ACC112 (cell line): Measurements from ENCODE around the gene LRRC70.
"Not testable (repeated sequence)": the region's sequence is repeated elsewhere in the genome, so short reads cannot be mapped to it uniquely, and the experiment has no call there.

Source experiments
- H2AFZ ChIP-seq: fragments of 200-600 bp; sonication (generic); one replicate; pipeline ENCODE4 v1.6.0; 2017; ENCODE audit warnings: antibody characterized with exemption, low read length; ENCODE audit not compliant: unreplicated experiment
- H3K27ac ChIP-seq: fragments of 200-600 bp; sonication (generic); 2 replicates; pipeline ENCODE4 v1.5.1; 2014; ENCODE audit warnings: low read depth, mild to moderate bottlenecking, antibody characterized with exemption, low read length, moderate library complexity
- H3K27me3 ChIP-seq: fragments of 200-600 bp; sonication (generic); 2 replicates; pipeline ENCODE4 v1.6.1; 2014; ENCODE audit warnings: mild to moderate bottlenecking, antibody characterized with exemption, low read length, moderate library complexity, mixed read lengths; ENCODE audit not compliant: insufficient read depth
- H3K36me3 ChIP-seq: fragments of 200-600 bp; sonication (generic); 2 replicates; pipeline ENCODE4 v1.6.1; 2016; ENCODE audit warnings: mild to moderate bottlenecking, antibody characterized with exemption, low read length, moderate library complexity, mixed read lengths; ENCODE audit not compliant: insufficient read depth
- H3K4me1 ChIP-seq: fragments of 200-600 bp; sonication (generic); one replicate; pipeline ENCODE4 v1.6.1; 2016; ENCODE audit warnings: low read length, mixed read lengths; ENCODE audit not compliant: insufficient read depth, unreplicated experiment, control insufficient read depth
- H3K4me3 ChIP-seq: fragments of 200-600 bp; sonication (generic); 2 replicates; pipeline ENCODE4 v1.5.1; 2014; ENCODE audit warnings: mild to moderate bottlenecking, low read depth, low read length
- H3K79me2 ChIP-seq: fragments of 200-600 bp; sonication (generic); one replicate; pipeline ENCODE4 v1.6.0; 2016; ENCODE audit warnings: low read length; ENCODE audit not compliant: control insufficient read depth, unreplicated experiment, insufficient read depth

LRRC70 gene

DNA sequence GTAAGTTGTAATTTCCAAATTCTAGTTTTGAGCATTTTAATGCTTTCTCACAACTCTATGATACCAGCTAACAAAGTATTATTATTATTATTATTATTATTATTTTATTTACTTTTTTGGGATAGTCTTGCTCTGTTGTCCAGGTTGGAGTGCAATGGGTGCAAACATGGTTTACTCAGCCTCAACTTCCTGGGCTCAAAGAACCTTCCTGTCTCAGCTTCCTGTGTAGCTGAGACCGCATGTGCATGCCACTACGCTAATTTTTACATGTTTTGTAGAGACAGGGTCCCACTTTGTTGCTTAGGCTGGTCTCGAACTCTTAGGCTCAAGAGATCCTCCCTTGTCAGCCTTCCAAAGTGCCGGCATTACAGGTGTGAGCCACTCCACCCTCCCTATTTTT is 27.0 kb downstream of the LRRC70 start:
- no peaks in the 10 kb centered on the region for H3K79me2 ChIP-seq
- no peaks in the 10 kb centered on the region for H3K27me3 ChIP-seq
- H3K4me3 ChIP-seq = no peak overlapping the region
- no peak overlapping the region for H2AFZ ChIP-seq
- H3K4me1 ChIP-seq = no peaks in the 10 kb centered on the region
- H3K27ac ChIP-seq = no peak overlapping the region
- H3K36me3 ChIP-seq = no peaks in the 10 kb centered on the region; the same call in 1 of the 2 replicates

DNA sequence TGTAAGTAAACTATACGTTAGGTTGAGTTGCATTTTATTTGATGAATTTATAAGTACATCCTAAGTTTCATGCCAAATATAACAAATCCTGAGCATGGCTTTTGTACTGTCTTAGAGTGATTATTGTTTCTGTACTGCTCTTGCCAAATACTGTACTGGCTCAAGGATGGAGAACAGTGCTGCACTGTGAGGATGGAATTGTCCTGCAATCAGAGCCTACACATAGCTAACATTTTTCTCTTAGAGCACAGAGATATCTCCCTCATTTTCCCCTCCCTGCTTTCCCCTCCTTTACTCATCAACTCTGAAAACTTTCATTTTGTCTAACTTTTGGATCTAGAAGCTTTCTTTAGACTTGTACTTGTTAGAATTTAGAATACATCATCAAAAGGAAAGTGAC is 28.3 kb downstream of the LRRC70 start:
- Histone ChIP-seq H3K36me3 (no peaks in the 10 kb centered on the region; the same call in 1 of the 2 replicates), H3K4me1 (no peaks in the 10 kb centered on the region), H3K27ac (no peak overlapping the region), H3K27me3 (no peaks in the 10 kb centered on the region), H3K4me3 (no peak overlapping the region), H2AFZ (no peak overlapping the region), H3K79me2 (no peaks in the 10 kb centered on the region)

DNA sequence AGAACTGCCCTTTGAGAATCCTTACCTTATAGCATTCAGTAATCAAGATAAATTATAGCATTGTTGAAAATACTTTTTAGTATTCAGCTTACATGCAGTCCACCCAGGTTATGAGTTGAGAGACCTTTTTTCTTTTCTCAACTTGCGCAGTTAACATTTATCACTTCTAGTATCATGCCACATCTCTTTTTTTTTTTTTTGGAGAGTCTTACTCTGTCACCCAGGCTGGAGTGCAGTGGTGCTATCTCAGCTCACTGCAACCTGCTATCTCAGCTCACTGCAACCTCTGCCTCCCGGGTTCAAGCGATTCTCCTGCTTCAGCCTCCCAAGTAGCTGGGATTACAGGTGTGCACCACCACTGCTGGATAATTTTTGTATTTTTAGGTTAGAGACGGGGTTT is 29.0 kb downstream of the LRRC70 start:
- Histone ChIP-seq H2AFZ (no peak overlapping the region), H3K4me1 (no peaks in the 10 kb centered on the region), H3K4me3 (no peak overlapping the region), H3K27me3 (no peaks in the 10 kb centered on the region), H3K27ac (no peak overlapping the region), H3K79me2 (no peaks in the 10 kb centered on the region), H3K36me3 (no peaks in the 10 kb centered on the region; the same call in 1 of the 2 replicates)

DNA sequence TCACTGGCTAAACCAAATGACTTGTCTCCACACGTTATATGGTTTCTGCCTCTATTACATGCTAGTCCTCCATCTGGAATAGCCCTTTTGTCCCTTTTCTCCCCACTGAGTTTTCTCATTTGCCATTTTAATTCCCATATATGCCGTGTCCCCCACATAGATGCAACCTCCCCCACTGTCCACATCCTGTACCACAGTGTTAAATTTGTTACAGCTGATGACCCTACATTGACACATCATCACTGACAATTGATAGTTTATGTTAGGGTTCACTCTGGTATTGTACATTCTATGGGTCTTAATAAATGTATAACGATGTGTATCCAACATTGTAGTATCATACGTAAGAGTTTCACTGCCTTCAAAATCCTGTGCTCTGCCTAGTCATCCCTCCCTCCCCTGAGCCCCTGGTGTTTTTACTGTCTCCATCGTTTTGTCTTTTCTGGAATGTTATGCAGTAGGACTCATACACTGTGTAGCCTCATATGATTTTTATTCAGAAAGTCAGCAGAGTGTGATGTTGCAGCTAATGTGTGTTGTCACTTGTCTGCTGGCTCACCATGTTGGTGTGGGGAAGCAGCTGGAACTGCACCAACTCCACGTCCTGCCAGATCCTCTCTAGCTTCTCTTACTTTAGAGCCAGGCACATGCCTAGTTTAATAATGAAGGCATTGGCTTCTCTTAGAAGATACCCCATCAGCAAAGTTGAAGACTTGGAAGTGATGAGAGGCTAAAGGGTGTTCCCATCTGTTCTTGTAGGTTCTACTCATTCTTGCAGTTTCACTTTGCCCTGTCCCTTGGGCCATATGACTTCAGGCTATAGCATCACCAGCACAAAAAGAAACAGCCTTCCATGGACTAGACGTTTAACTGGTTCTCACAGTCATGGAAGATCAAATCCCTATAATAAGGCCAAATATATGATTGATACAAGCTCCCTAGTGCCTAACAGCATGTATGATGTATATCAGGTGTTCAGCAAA is 30.2 kb downstream of the LRRC70 start:
- Histone ChIP-seq H3K27me3 (no peaks in the 10 kb centered on the region), H3K27ac (no peak overlapping the region), H3K79me2 (no peaks in the 10 kb centered on the region), H3K4me1 (no peaks in the 10 kb centered on the region), H3K36me3 (no peaks in the 10 kb centered on the region; the same call in 1 of the 2 replicates), H2AFZ (no peak overlapping the region), H3K4me3 (no peak overlapping the region)

DNA sequence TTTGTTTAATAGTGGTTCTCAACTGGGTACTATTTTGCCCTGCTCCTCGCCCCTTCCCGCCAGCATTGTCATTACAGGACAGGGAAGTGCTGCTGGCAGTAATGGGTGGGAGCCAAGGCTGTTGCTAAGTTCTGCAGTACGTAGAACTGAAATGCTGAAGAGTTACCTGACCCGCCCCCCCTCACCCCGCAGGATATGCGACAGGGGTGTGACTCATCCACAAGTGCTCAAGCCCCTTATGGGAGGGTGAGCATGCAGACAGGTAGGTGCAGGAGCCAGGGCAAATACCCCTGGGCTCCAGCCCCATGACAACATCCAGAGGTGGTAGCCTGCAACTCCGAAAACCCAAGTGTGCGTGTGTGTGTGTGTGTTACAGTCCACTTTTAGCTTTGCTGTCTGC is 35.7 kb downstream of the LRRC70 start:
- H3K79me2 ChIP-seq = no peaks in the 10 kb centered on the region
- no peaks in the 10 kb centered on the region for H3K27me3 ChIP-seq
- H3K36me3 ChIP-seq = no peaks in the 10 kb centered on the region; the same call in 1 of the 2 replicates

DNA sequence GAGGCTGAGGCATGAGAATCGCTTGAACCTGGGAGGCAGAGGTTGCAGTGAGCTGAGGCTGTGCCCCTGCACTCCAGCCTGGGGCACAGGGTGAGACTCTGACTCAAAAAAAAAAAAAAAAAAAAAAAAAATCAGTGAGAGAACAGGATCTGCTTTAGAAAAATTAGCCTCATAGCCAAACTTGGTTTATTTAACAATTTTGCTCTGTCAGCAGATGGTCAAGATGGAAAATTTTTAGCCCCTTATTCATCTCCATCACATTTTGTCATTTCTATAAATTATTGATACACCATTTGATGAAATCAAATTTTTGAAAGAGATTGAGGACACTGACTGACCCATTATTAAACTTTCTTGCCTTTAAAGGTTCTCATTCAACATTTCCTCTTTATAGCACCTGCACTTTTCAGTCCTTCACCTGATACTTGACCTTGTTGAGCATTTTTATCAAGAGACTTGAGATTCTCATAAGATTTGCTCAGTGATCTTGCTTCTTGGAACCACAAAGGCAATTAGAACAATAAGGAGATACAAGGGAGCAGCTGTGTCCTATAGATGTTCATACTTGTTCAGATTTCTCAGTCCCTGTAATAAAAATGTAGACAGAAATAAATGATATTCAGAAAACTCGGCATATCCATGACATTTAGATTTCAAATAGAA is 38.1 kb downstream of the LRRC70 start:
- Histone ChIP-seq H2AFZ (no peak overlapping the region), H3K4me3 (no peak overlapping the region)

More for the DNA sequence above, 35.7 kb downstream of the LRRC70 start:
- no peaks in the 10 kb centered on the region for H3K4me1 ChIP-seq
- H3K27ac ChIP-seq = no peak overlapping the region
- H3K4me3 ChIP-seq = no peak overlapping the region
- H2AFZ ChIP-seq = no peak overlapping the region

DNA sequence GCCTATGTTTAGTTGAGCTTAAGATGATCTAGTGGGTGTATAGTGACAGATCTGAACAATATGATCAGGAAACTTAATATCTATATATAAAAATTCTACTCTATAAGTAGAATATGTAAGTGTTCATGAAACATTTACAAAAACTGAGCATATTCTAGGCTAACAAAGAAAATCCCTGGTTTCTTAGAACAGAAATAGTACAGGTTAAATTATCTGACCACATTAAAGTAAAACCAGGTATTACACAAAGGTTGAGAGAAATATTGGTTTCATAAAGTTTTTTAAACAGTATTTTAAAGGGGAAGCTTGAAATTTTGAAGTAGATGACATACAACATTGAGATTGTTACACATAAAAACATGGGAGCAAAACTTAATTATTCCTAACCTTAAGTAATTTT is 39.3 kb downstream of the LRRC70 start:
- H3K79me2 ChIP-seq = no peaks in the 10 kb centered on the region
- H3K4me3 ChIP-seq = no peak overlapping the region
- H3K27ac ChIP-seq = no peak overlapping the region
- H2AFZ ChIP-seq = no peak overlapping the region
- H3K36me3 ChIP-seq = no peaks in the 10 kb centered on the region
- no peaks in the 10 kb centered on the region for H3K4me1 ChIP-seq
- H3K27me3 ChIP-seq = no peaks in the 10 kb centered on the region

More for the DNA sequence above, 38.1 kb downstream of the LRRC70 start:
- H3K27me3 ChIP-seq = no peaks in the 10 kb centered on the region
- no peaks in the 10 kb centered on the region for H3K4me1 ChIP-seq
- H3K79me2 ChIP-seq = no peaks in the 10 kb centered on the region
- no peaks in the 10 kb centered on the region for H3K36me3 ChIP-seq
- no peak overlapping the region for H3K27ac ChIP-seq

DNA sequence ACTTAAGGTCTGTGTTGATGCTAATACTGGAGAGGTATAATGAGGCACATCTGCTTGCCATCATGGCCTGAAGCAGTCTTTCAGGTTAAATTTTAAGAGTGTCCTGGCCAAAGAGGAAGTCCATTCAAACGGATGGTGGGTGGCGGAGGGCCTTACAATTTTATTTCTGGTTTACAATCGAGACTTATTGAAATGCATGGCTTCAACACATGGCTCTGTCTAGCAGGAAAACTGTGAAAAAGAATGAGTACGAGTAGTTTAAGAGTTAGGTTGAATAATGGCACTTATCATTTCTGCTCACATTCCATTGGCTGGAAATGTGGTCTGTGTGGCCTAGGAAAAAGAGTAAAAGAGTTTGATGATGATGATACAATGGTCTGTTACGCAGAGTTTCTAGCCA is 42.1 kb downstream of the LRRC70 start:
- Histone ChIP-seq H3K27ac (no peak overlapping the region), H3K4me3 (no peak overlapping the region), H2AFZ (no peak overlapping the region), H3K4me1 (no peaks in the 10 kb centered on the region), H3K36me3 (no peaks in the 10 kb centered on the region), H3K79me2 (no peaks in the 10 kb centered on the region), H3K27me3 (no peaks in the 10 kb centered on the region)

DNA sequence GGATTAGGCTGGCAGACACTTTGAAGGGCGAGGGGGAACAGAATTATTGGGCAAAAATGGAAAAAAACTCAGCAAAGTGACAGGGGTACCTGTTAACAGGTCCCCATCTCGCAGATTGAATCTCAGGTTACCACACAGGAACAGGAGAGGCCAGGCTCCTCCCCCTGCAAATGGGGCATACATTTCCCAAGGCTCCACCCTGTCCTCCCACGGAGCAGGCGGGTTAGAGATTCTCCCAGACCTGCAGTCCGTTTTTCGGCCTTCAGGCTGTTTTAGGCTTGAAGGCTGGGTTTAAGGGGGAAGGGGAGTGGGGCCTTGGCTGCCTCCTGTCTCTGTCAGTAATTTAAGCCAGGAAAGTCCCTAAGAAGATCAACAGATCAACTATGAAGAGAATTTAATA is 42.7 kb downstream of the LRRC70 start:
- no peaks in the 10 kb centered on the region for H3K79me2 ChIP-seq
- H3K4me3 ChIP-seq = no peak overlapping the region
- no peak overlapping the region for H2AFZ ChIP-seq
- no peak overlapping the region for H3K27ac ChIP-seq
- no peaks in the 10 kb centered on the region for H3K27me3 ChIP-seq
- no peaks in the 10 kb centered on the region for H3K4me1 ChIP-seq
- no peaks in the 10 kb centered on the region for H3K36me3 ChIP-seq

DNA sequence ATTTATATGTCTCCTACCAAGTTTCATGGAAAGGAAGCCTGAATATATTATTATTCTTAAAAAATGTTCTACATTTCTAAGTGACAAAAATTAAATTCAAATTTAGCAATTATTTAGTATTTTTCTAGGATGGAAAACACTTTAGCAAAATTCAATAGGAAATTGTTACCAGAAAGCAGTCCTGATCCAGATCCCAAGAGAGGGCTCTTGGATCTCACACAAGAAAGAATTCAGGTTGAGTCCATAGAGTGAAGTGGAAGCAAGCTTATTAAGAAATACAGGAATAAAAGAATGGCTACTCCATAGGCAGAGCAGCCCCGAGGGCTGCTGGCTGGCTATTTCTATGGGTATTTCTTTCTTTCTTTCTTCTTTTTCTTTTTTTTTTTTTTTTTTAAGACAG is 44.7 kb downstream of the LRRC70 start:
- H3K36me3 ChIP-seq = no peaks in the 10 kb centered on the region
- no peaks in the 10 kb centered on the region for H3K79me2 ChIP-seq
- no peaks in the 10 kb centered on the region for H3K4me1 ChIP-seq
- no peak overlapping the region for H3K4me3 ChIP-seq
- H3K27me3 ChIP-seq = no peaks in the 10 kb centered on the region
- no peak overlapping the region for H2AFZ ChIP-seq
- no peak overlapping the region for H3K27ac ChIP-seq

DNA sequence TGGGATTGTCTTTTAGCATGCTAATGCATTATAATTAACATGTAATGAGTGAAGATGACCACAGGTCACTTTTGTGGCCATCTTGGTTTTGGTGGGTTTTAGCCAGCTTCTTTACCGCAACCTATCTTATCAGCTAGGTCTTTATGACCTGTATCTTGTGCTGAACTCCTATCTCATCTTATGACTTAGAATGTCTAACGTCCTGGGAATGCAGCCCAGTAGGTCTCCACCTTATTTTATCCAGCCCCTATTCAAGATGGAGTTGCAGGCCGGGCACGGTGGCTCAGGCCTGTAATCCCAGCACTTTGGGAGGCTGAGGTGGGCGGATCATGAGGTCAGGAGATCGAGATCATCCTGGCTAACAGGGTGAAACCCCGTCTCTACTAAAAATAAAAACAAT is 45.8 kb downstream of the LRRC70 start:
- not testable (repeated sequence) for H3K36me3 ChIP-seq, H3K27me3 ChIP-seq, H3K79me2 ChIP-seq, H3K27ac ChIP-seq, H2AFZ ChIP-seq, H3K4me3 ChIP-seq, H3K4me1 ChIP-seq
